ENCODE results near the gene GATA3.
A peak's percentile ranks its signal among the peaks of the same experiment; 100 is the strongest.

The GATA3 gene

GRCh38 chr10:8037941-8038894 lies 16.3 kb upstream of the GATA3 start:
- DNase-seq, result peak; percentile 8

DNA sequence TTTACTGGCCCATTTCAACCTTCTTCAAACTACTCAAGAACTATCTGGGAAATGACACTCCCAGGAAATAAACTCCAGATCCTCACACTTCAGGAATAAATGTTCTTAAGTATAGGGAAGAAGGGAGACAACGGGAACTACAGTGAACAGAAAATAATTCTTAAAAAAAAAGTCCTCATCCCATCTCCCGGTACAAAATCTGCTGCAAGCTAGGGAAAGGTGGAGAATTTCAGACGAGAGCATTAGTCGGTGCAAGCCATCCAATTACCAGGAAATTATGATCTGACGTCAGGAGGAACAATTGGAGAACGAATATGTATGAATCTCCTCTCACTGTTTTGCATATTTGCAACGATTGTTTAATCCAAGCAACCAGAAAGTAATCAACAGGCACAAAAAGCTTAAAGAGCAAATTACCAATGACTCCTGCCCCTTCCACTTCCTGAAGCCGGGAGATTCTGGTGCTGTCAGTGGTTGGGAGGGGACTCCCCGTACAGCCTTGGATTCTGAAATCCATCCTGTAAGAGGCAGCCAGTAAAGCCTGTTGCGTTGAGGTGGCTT lies 15.1 kb upstream of the GATA3 start:
- no peak for DNase-seq

- DNase-seq, result no peak
These were observed 13.8 kb upstream of the GATA3 start for GRCh38 chr10:8040651-8041050.

DNA sequence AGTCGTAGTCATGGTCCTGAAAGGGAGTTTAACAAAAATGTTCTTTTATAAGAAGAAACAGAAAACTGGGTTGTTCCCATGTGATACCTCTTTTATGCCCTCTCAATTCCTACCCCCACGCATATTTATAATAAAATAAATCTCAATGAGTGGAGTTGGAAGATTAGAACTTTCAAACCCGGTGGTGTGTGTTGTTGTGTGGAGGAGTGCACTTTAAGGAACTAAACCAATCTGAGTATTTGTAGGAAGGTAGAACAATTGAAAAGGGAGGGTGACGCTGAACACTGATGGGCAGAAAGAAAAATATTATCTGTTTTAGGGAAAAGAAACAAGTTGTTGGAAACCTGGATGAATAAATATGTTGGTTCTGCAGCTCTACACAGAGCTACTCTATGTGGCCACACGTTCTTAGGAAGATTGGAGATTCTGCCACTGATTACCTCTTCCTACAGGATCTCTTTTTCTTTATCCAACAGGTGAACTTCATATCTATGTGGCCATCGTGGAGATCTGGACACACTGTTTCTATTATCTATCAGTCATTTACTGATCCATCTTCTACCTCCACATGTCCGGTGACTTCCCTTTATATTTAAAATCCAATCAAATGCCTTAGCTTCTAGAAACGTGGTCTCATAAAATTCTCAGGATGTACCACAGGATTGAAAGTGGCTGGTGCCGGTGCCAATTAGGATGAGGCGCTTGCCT lies 13.1 kb upstream of the GATA3 start:
- DNase-seq, result no peak

DNA sequence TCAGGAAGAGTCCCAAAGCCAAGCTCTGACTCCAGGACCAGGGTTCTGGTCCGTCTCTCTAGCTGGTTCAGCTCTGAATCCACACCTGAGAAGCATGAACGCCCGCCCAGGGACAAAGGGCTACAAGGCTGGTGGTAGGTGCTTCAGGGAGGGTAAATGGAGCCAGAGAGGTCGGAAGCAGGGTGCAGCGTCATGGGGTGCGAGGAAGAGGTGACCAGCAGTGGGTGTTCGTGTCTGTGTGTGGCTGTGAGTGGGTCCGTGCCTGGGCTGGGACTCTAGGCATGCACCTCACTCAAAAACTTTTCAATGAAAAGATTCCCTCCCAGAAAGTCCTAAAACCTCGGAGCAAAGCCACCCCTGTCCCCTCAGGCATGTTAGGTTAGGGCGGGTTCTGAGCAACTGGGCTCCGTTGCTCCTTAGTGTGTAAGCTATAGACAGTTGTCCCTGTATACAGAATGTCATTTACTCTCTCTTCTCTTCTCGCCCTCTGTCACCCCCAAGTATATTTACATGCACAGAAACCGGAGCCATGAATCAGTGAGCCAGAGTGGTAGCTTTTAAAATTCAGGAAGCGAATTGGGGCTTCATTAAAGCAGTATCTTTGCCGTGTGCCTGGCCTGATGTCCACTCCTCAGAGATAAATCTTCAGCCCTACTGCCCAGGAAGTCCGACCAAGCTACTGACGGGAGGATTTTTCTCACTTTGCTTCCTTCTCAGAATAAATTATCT lies 12.3 kb upstream of the GATA3 start:
- no peak for DNase-seq

GRCh38 chr10:8042721-8043568 lies 11.5 kb upstream of the GATA3 start:
- DNase-seq, result no peak

- peak; percentile 47 for DNase-seq
These were observed 10.8 kb upstream of the GATA3 start for GRCh38 chr10:8043569-8044306.

- DNase-seq, result no peak
These were observed 10.1 kb upstream of the GATA3 start for GRCh38 chr10:8044331-8044907.

- no peak for DNase-seq
These were observed 9.4 kb upstream of the GATA3 start for GRCh38 chr10:8044908-8045725.

GRCh38 chr10:8045726-8046494 lies 8.6 kb upstream of the GATA3 start:
- DNase-seq, result no peak

DNA sequence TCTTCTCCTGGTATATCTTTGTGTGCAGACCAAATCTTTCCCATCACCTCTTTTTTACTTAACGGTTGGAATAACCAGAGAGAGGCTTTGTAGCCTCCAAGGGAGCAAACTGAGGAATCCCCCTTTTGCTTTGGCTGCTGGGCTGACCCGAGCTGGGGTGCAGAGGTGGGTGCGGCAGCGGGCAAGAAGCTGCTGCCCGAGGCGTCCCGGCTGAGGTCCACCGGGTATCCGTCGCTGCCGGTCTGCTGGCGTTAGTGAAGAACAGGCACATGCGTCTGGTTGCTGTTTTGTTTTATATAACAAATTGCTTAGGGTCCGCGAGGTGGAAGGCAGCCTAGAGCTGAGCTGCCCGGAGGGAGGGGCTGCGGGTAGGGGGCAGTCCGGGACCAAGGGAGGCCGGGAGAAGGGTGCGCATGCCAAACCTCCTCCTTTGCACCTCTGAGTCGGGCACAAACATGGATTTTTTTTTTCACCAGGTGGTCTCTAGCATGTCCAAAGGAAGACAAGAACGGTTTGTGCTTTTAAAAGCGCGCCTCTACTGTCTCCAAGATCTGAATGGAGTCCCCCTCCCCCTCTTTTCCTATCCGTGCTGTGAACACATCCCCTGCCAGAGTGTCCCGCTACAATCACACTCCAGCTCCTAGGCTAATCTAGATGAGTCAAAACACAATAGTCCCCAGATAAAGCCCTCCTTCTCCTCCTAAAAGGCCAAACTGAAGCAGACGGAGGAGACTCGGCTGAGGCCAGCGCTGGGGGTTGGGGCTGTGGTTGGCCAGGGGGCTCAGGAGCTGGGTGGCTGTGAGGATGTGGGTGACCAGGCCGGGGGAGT lies 6.8 kb upstream of the GATA3 start:
- no peak for DNase-seq

GRCh38 chr10:8048281-8049008 lies 6.0 kb upstream of the GATA3 start:
- DNase-seq, result peak; percentile 60

- DNase-seq, result no peak
These were observed 5.2 kb upstream of the GATA3 start for GRCh38 chr10:8049045-8049864.

DNA sequence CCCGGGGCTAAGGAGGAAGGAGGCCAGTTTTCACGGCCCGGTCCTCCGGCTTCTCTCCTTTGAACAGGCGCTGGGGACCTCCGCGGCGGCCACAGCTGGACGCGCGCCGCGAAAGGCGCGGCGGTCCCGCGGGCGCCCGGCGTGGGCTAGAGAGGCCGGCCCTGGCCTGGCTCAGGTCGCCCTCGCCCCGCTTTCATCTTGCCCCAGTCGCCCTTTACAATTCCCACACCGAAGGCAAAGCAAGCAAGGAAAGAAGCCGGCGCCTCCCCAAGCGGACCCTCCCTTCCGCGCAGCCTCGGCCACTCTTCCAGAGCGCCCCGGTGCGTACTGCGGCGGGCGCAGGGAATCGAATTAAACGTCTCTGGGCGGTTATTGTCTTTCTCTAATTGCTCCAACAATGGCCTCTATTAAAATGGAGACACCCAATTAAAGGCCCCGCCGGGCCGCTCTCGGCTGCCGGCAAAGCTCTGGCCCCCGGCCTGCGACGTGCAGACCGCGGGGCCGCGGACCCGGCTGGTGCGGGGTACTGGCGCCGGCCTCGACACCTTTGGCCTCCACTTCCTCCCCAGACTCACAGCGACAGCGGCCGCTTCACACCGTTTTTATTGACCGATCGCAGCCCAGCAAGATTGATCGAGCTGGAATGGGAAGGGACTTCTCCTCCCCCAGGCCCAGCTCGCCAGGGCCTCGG lies 4.5 kb upstream of the GATA3 start:
- DNase-seq, result no peak

DNA sequence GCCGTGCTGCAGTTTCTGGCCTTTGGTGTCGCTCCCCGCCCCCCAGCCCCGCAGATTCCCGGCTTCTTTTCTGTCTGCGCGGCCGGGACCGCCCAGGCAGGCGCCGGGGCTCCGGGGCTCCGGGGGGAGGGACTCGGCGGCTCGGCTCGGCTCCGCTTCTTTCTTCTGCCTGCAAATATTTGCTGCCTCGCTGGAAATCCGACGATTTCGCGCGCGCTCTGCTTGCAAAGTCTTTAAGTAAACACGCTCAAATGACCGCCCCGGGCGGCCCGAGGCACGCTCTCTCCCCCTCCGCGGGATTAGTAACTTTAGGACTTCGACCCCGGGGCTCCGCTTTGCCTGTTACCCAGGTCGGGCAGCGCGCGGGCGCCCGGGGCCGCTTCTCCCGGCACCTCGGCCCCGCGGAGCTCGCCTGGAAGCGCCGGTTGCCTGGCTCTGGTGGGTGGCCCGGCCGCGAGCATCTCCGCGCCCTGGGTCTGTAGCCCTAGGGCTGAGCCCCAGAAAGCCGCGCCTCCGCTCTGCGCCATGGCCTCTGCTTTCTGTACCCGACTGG lies 3.9 kb upstream of the GATA3 start:
- DNase-seq, result no peak
